KMS-11 (cell line): ENCODE data around the gene ZMAT2.
"Not testable (repeated sequence)": the region's sequence is repeated elsewhere in the genome, so short reads cannot be mapped to it uniquely, and the experiment has no call there.

Experiments
- H2AFZ ChIP-seq: fragments of 200-600 bp; sonication (generic); 2 replicates; pipeline ENCODE4 v1.6.1; 2016; ENCODE audit warnings: antibody characterized with exemption, mixed run types, low read depth
- H3K27ac ChIP-seq: fragments of 200-600 bp; sonication (generic); 2 replicates; pipeline ENCODE4 v1.6.1; 2016; ENCODE audit warnings: mild to moderate bottlenecking, mixed run types
- H3K27me3 ChIP-seq: fragments of 200-600 bp; sonication (generic); 2 replicates; pipeline ENCODE4 v1.6.1; 2017; ENCODE audit warnings: mild to moderate bottlenecking, low read depth, mixed run types, moderate library complexity; ENCODE audit not compliant: insufficient read depth
- H3K36me3 ChIP-seq: fragments of 200-600 bp; sonication (generic); 2 replicates; pipeline ENCODE4 v1.6.1; 2017; ENCODE audit warnings: mild to moderate bottlenecking, mixed run types; ENCODE audit not compliant: insufficient read depth
- H3K4me1 ChIP-seq: fragments of 200-600 bp; sonication (generic); 2 replicates; pipeline ENCODE4 v1.6.1; 2016; ENCODE audit warnings: mild to moderate bottlenecking, low read depth, mixed run types; ENCODE audit not compliant: poor library complexity, severe bottlenecking
- H3K4me2 ChIP-seq: fragments of 200-600 bp; sonication (generic); 2 replicates; pipeline ENCODE4 v1.7.0; 2016; ENCODE audit warnings: mild to moderate bottlenecking, mixed run types
- H3K4me3 ChIP-seq: fragments of 200-600 bp; sonication (generic); IDR thresholded peaks from 2 replicates; pipeline ENCODE4 v1.6.1; 2017; ENCODE audit warnings: low read depth, low read length, mixed read lengths; ENCODE audit not compliant: insufficient read depth
- H3K79me2 ChIP-seq: fragments of 200-600 bp; sonication (generic); 2 replicates; pipeline ENCODE4 v1.6.1; 2016; ENCODE audit warnings: low read depth, mixed run types; ENCODE audit not compliant: insufficient read depth
- H3K9ac ChIP-seq: fragments of 200-600 bp; sonication (generic); 2 replicates; pipeline ENCODE4 v1.6.1; 2016; ENCODE audit warnings: mild to moderate bottlenecking, mixed run types
- H4K20me1 ChIP-seq: fragments of 200-600 bp; sonication (generic); 2 replicates; pipeline ENCODE4 v1.6.1; 2016; ENCODE audit warnings: mild to moderate bottlenecking, mixed run types; ENCODE audit not compliant: insufficient read depth
- CTCF ChIP-seq: fragments of 200-600 bp; sonication (generic); conservative IDR thresholded peaks from 2 replicates; pipeline ENCODE4 v1.6.1; 2017; ENCODE audit warnings: low read depth, mild to moderate bottlenecking, antibody characterized with exemption, low read length, moderate library complexity, mixed read lengths

The ZMAT2 gene

GRCh38 chr5:140713562-140714094 is 13.4 kb downstream of the ZMAT2 start:
- no peak for TF ChIP-seq CTCF
- Histone ChIP-seq H3K27me3 (no peaks in the 10 kb centered on the region), H4K20me1 (no peaks in the 10 kb centered on the region), H3K36me3 (no peaks in the 10 kb centered on the region), H3K4me3 (no peak overlapping the region), H2AFZ (no peak overlapping the region), H3K9ac (no peak overlapping the region), H3K4me2 (no peak overlapping the region), H3K27ac (no peak overlapping the region), H3K4me1 (peaks cover 10% of the 10 kb centered on the region), H3K79me2 (no peaks in the 10 kb centered on the region)

- not testable (repeated sequence) for H3K4me2 ChIP-seq, H3K36me3 ChIP-seq, H3K27ac ChIP-seq, H3K79me2 ChIP-seq, H3K4me3 ChIP-seq, H3K27me3 ChIP-seq, H4K20me1 ChIP-seq, H2AFZ ChIP-seq, H3K4me1 ChIP-seq, H3K9ac ChIP-seq
Observed at GRCh38 chr5:140716238-140716637, 16.0 kb downstream of the ZMAT2 start.

- H3K9ac ChIP-seq: no peak overlapping the region
Observed at GRCh38 chr5:140718266-140718592, 18.0 kb downstream of the ZMAT2 start.

GRCh38 chr5:140720738-140721137 is 20.5 kb downstream of the ZMAT2 start:
- H2AFZ ChIP-seq, H4K20me1 ChIP-seq, H3K36me3 ChIP-seq, H3K4me3 ChIP-seq, H3K27ac ChIP-seq, H3K27me3 ChIP-seq, H3K9ac ChIP-seq, H3K4me1 ChIP-seq, H3K4me2 ChIP-seq, H3K79me2 ChIP-seq: not testable (repeated sequence)

More at GRCh38 chr5:140718266-140718592, 18.0 kb downstream of the ZMAT2 start:
- Histone ChIP-seq H3K27ac (no peak overlapping the region), H2AFZ (no peak overlapping the region), H3K79me2 (no peaks in the 10 kb centered on the region), H3K4me3 (no peak overlapping the region), H3K4me2 (no peak overlapping the region), H3K4me1 (no peaks in the 10 kb centered on the region), H3K27me3 (no peaks in the 10 kb centered on the region), H3K36me3 (no peaks in the 10 kb centered on the region), H4K20me1 (no peaks in the 10 kb centered on the region)
- no peak for TF ChIP-seq CTCF

GRCh38 chr5:140721395-140721794 is 21.1 kb downstream of the ZMAT2 start:
- not testable (repeated sequence) for H4K20me1 ChIP-seq, H3K4me1 ChIP-seq

GRCh38 chr5:140725799-140726471 is 25.7 kb downstream of the ZMAT2 start:
- Histone ChIP-seq H3K27me3 (no peaks in the 10 kb centered on the region), H3K9ac (no peak overlapping the region), H3K27ac (no peak overlapping the region), H3K4me2 (no peak overlapping the region), H4K20me1 (no peaks in the 10 kb centered on the region), H3K4me3 (no peak overlapping the region), H3K79me2 (no peaks in the 10 kb centered on the region), H3K4me1 (no peaks in the 10 kb centered on the region), H3K36me3 (no peaks in the 10 kb centered on the region), H2AFZ (no peak overlapping the region)
- no peak for TF ChIP-seq CTCF

More at GRCh38 chr5:140721395-140721794, 21.1 kb downstream of the ZMAT2 start:
- H3K27ac ChIP-seq, H3K36me3 ChIP-seq, H2AFZ ChIP-seq, H3K79me2 ChIP-seq, H3K9ac ChIP-seq, H3K27me3 ChIP-seq, H3K4me2 ChIP-seq, H3K4me3 ChIP-seq: not testable (repeated sequence)
